Hepatocyte (in vitro differentiated cells): ENCODE data around the gene ERC2. TPM values are rescaled to one million over a fixed set of nuclear protein-coding genes. Genes with fewer than 3 reads are reported as not detected.

ENCODE experiments used
- DNase-seq: peaks from one replicate; pipeline ENCODE4 v3.0.0-alpha.2; 2016; ENCODE audit warnings: low spot score
- H2AFZ ChIP-seq: fragments of 200-600 bp; sonication (generic); 2 replicates; pipeline ENCODE4 v1.6.0; 2016; ENCODE audit warnings: antibody characterized with exemption, mild to moderate bottlenecking
- H3K27ac ChIP-seq: fragments of 200-600 bp; sonication (generic); 2 replicates; pipeline ENCODE4 v1.5.1; 2016; ENCODE audit warnings: mild to moderate bottlenecking
- H3K27me3 ChIP-seq: fragments of 200-600 bp; sonication (generic); 2 replicates; pipeline ENCODE4 v1.6.1; 2016
- H3K36me3 ChIP-seq: fragments of 200-600 bp; sonication (generic); replicated peaks from 2 replicates; pipeline ENCODE4 v1.5.1; 2016; ENCODE audit warnings: low read depth; ENCODE audit not compliant: insufficient read depth
- H3K4me1 ChIP-seq: fragments of 200-600 bp; sonication (generic); 2 replicates; pipeline ENCODE4 v1.5.1; 2016; ENCODE audit warnings: mild to moderate bottlenecking, moderate library complexity; ENCODE audit not compliant: insufficient read depth
- H3K4me2 ChIP-seq: fragments of 200-600 bp; sonication (generic); 2 replicates; pipeline ENCODE4 v1.6.0; 2016
- H3K4me3 ChIP-seq: fragments of 200-600 bp; sonication (generic); 2 replicates; pipeline ENCODE4 v1.5.1; 2016; ENCODE audit warnings: mild to moderate bottlenecking
- H3K79me2 ChIP-seq: fragments of 200-600 bp; sonication (generic); 2 replicates; pipeline ENCODE4 v1.6.0; 2017; ENCODE audit warnings: mild to moderate bottlenecking
- H3K9me2 ChIP-seq: fragments of 200-600 bp; sonication (generic); replicated peaks from 2 replicates; pipeline ENCODE4 v1.6.0; 2017; ENCODE audit warnings: mild to moderate bottlenecking; ENCODE audit not compliant: insufficient read depth
- H3K9me3 ChIP-seq: fragments of 200-600 bp; sonication (generic); 2 replicates; pipeline ENCODE4 v1.5.1; 2016; ENCODE audit warnings: low read depth, mild to moderate bottlenecking
- H4K20me1 ChIP-seq: fragments of 200-600 bp; sonication (generic); 2 replicates; pipeline ENCODE4 v1.6.0; 2016; ENCODE audit warnings: mild to moderate bottlenecking; ENCODE audit not compliant: insufficient read depth, poor library complexity, severe bottlenecking
- EZH2 ChIP-seq: fragments of 200-600 bp; sonication (generic); IDR thresholded peaks from 2 replicates; pipeline ENCODE4 v1.6.1; 2016; ENCODE audit warnings: antibody characterized with exemption, mild to moderate bottlenecking, borderline replicate concordance
- EZH2phosphoT487 ChIP-seq: fragments of 200-600 bp; sonication (generic); IDR thresholded peaks from one replicate; pipeline ENCODE4 v1.6.1; 2018; ENCODE audit warnings: antibody characterized with exemption, mild to moderate bottlenecking, low read depth, moderate library complexity; ENCODE audit not compliant: unreplicated experiment, severe bottlenecking
- WGBS: methylation state at CpG from one replicate; pipeline ENCODE4 v1.1.6; 2016; ENCODE audit warnings: low lambda C conversion rate; ENCODE audit errors: missing lambda C conversion rate; 5-methylcytosine and 5-hydroxymethylcytosine counted together
- polyA plus RNA-seq: library from polyadenylated mRNA; unstranded; fragments of >200 nt; fragmentation: Nextera tagmentation; extraction: Ambion mirVana; gene quantifications from 2 replicates; pipeline ENCODE4 v1.2.1, GENCODE V29; 2016
- total RNA-seq: library from RNA; depleted of rRNA; stranded (reverse); fragments of >200 nt; gene quantifications from 2 replicates; pipeline ENCODE4 v1.2.3, GENCODE V29; 2014
- TF ChIP-seq, protein P1 (sequence below): fragments of 200-600 bp; sonication (generic); IDR thresholded peaks from 2 replicates; pipeline ENCODE4 v1.5.1; 2016; ENCODE audit warnings: antibody characterized with exemption, mild to moderate bottlenecking; ENCODE audit not compliant: poor library complexity

ERC2 gene
- total and polyA plus RNA-seq, 2 experiments from 2014 or later = 1.2 to 5.3 TPM

DNA sequence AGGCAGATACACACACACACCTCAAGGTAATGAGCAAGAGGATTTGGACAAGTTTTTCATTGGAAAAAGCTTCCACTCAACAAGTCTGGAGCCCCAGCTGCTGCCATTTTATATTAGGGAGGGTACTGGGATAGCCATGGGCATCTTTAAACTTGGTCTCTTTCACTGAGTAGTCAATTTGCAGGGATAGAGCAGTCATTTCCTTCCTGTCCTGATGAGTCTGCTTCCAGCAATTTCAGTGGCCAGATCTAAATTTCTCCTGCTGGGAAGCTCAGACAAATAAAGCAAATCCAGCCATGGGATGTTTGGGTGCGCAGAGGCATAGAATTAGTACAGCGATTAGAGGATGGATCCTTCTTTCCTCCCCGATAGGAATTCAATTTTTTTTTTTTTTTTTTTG is 874 bp upstream of the ERC2 start:
- Histone ChIP-seq H3K4me3 (no peak overlapping the region), H4K20me1 (no peaks in the 10 kb centered on the region), H3K9me3 (no peaks in the 10 kb centered on the region), H3K4me1 (no peaks in the 10 kb centered on the region), H3K79me2 (no peaks in the 10 kb centered on the region), H3K36me3 (no peaks in the 10 kb centered on the region), H3K27me3 (no peaks in the 10 kb centered on the region), H3K4me2 (no peak overlapping the region), H3K27ac (no peak overlapping the region), H3K9me2 (no peaks in the 10 kb centered on the region), H2AFZ (no peak overlapping the region)
- DNase-seq = no peak
- WGBS = 85% methylated on average over 3 of the region's 3 CpGs
- TF ChIP-seq EZH2 = no peak
- no peak for TF ChIP-seq EZH2phosphoT487
- TF ChIP-seq, protein P1, sequence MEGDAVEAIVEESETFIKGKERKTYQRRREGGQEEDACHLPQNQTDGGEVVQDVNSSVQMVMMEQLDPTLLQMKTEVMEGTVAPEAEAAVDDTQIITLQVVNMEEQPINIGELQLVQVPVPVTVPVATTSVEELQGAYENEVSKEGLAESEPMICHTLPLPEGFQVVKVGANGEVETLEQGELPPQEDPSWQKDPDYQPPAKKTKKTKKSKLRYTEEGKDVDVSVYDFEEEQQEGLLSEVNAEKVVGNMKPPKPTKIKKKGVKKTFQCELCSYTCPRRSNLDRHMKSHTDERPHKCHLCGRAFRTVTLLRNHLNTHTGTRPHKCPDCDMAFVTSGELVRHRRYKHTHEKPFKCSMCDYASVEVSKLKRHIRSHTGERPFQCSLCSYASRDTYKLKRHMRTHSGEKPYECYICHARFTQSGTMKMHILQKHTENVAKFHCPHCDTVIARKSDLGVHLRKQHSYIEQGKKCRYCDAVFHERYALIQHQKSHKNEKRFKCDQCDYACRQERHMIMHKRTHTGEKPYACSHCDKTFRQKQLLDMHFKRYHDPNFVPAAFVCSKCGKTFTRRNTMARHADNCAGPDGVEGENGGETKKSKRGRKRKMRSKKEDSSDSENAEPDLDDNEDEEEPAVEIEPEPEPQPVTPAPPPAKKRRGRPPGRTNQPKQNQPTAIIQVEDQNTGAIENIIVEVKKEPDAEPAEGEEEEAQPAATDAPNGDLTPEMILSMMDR = no peak

DNA sequence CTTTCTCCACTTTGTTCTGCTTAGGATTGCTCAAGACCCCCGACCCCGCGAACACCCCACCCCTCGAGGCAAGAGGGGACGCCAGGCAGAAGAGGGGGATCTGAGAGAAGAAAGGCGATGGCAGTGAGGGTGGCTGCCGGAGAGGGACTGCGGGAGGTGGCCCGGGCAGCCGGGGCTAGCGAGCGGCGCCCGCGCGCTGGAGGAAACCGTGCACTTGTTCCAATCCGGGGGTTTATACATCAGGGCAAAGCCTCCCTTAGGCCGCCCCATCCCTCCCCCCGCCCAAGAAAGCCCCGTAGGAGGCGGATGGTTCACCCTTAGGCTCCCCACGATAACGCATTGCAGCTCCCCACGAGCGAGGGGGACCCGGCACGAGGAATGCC is 475 bp downstream of the ERC2 start:
- 4% methylated on average over 13 of the region's 28 CpGs for WGBS
- TF ChIP-seq EZH2phosphoT487 = no peak
- TF ChIP-seq, protein P1 = no peak
- no peak for TF ChIP-seq EZH2

GRCh38 chr3:56467108-56467507 is 1.2 kb downstream of the ERC2 start:
- peak overlapping the region; percentile 96 for H2AFZ ChIP-seq
- H3K36me3 ChIP-seq = no peaks in the 10 kb centered on the region
- H3K4me1 ChIP-seq = no peaks in the 10 kb centered on the region
- peak overlapping the region; percentile 100 for H3K4me2 ChIP-seq
- no peak overlapping the region for H3K27ac ChIP-seq
- no peaks in the 10 kb centered on the region for H3K27me3 ChIP-seq
- no peaks in the 10 kb centered on the region for H4K20me1 ChIP-seq
- no peaks in the 10 kb centered on the region for H3K9me3 ChIP-seq
- no peaks in the 10 kb centered on the region for H3K79me2 ChIP-seq
- TF ChIP-seq EZH2phosphoT487 (no peak), EZH2 (no peak)
- TF ChIP-seq, protein P1 = no peak
- H3K4me3 ChIP-seq = peak overlapping the region; percentile 73
- no peaks in the 10 kb centered on the region for H3K9me2 ChIP-seq
- DNase-seq = peak; percentile 91
- under 1% methylated on average over 14 of the region's 14 CpGs for WGBS

More for the DNA sequence above, 475 bp downstream of the ERC2 start:
- Histone ChIP-seq H3K9me2 (no peaks in the 10 kb centered on the region), H3K4me3 (peak overlapping the region; percentile 73), H3K4me2 (peak overlapping the region; percentile 100), H3K27me3 (no peaks in the 10 kb centered on the region), H4K20me1 (no peaks in the 10 kb centered on the region), H3K27ac (no peak overlapping the region), H2AFZ (peak overlapping the region; percentile 96), H3K4me1 (no peaks in the 10 kb centered on the region), H3K79me2 (no peaks in the 10 kb centered on the region), H3K36me3 (no peaks in the 10 kb centered on the region), H3K9me3 (no peaks in the 10 kb centered on the region)
- DNase-seq = peak; percentile 23

DNA sequence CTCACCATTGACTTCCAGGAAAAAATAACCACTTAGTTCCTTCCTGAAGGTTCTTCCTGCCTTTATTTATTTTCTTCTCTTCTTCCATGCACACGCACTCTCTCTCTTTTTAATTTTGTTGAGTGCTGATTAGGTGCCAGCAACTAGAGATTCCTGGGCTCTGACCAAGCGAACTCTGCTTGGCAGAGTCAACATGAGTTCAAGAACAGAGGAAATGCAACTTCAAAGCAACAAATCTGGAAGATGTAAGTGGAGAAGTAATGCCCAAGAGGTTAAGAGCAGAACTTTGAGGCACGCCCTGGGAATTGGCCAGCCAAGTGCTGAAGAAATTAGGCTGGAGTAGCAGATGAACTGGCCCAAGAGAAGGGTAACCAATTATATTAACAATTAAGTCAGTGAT is 8.5 kb downstream of the ERC2 start:
- no peak overlapping the region for H3K27ac ChIP-seq
- H3K79me2 ChIP-seq = no peaks in the 10 kb centered on the region
- TF ChIP-seq EZH2 = no peak
- TF ChIP-seq, protein P1 = no peak
- no peak for TF ChIP-seq EZH2phosphoT487
- DNase-seq = no peak
- H3K4me3 ChIP-seq = no peak overlapping the region
- H3K27me3 ChIP-seq = no peaks in the 10 kb centered on the region
- no peaks in the 10 kb centered on the region for H3K36me3 ChIP-seq
- H3K9me3 ChIP-seq = no peaks in the 10 kb centered on the region
- H2AFZ ChIP-seq = no peak overlapping the region
- no peaks in the 10 kb centered on the region for H3K4me1 ChIP-seq
- no peaks in the 10 kb centered on the region for H3K9me2 ChIP-seq
- H4K20me1 ChIP-seq = no peaks in the 10 kb centered on the region
- H3K4me2 ChIP-seq = no peak overlapping the region
- WGBS = 95% methylated on average over 3 of the region's 3 CpGs
